Measurements from ENCODE around the gene COL23A1.

Gene COL23A1

DNA sequence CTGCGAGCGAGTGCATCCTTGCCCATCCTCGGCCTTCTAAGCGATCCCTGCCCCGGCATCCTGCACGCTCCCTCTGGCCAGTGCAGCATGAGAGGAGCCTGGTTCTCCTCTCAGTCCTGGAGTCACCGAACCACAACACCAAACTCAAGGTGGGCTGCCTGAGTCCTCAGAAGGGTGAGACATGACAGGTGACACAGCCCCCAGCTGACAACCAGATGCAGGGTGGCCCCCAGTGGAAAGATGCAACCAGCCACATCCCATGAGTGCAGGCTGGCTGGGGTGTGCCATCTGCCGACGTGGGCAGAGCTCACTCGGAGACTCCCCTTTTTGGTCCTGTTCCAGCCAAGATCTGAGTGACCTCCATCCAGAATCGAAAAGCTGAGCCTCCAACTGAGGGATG, 58.4 kb downstream of the COL23A1 start:
- no peak for DNase-seq (ENCODE audit: low read depth)

DNA sequence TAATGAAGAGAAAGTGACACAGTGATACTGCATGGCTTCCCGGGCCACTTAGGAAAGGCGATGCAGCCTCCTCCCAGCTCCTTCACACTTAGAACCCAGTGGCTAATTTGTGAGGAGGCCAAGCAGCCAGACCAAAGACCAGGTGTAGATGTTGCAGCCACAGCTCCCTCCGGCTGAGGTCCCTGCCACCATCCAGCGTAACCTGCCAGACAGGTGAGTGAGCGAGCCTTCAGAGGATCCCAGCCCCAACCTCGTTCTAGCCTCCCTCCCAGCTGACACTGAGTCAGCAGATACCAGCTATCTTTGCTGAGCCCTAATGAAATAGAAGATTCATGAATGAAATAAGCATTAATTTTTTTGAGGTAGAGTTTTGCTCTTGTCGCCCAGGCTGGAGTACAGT, 59.7 kb downstream of the COL23A1 start:
- DNase-seq (ENCODE audit: low read depth) = no peak

DNA sequence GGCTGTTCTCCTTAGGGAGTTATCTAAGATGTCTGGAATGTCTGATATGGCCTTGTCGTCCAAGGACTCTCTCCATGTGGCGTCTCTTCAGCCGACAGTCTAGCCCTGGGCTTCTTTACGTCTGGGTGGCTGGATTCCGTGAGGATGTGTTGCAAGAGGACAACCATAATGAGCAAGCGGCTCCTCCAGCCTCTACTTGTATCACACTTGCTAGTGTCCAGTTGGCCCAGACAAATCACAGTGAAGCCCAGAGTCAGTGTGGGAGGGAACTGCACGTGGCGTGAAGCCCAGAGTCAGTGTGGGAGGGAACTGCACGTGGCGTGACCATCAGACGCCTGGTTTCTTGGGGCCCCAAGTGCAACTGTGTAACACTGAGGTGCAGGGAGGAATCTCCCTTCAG, 61.1 kb downstream of the COL23A1 start:
- DNase-seq (ENCODE audit: low read depth) = no peak

DNA sequence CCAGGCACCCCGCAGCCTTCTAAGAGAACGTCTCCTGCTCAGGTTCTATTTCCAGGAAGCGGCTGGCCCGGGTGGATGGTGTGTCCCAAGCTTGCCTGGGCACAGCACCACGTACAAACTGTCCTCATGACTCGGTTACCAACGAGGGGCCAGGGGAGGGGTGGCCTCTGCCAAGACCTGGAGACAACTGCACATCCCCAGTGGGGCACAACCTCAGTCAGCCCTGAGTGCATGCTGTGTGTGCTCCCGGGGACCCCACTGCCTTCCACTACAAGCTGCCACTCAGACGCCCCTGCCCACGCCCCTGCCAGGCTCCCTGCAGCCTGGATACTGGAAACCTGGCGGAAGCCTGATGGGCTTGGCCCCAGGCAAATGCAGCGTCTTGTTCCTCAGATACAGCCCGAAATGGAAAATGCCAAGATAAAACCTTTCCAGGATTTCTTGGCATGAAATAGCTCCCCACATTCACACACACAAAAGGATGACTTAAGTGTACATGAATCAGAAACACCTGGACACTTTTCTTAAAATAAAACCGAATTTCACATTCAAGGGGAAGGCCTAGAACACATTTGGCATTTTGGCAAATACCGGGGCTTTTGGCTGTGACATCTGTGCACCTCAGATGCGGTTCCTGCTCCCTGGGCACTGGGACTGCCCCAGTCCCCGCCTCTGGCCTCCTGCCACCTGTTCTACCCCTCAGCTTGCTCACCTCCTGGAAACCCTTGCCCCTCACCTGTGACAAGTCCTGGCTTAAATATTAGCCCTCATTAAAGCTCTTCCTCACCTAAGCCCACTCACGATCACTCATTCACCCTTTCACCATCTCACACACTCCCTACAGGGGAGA, 62.5 kb downstream of the COL23A1 start:
- DNase-seq (ENCODE audit: low read depth) = no peak

DNA sequence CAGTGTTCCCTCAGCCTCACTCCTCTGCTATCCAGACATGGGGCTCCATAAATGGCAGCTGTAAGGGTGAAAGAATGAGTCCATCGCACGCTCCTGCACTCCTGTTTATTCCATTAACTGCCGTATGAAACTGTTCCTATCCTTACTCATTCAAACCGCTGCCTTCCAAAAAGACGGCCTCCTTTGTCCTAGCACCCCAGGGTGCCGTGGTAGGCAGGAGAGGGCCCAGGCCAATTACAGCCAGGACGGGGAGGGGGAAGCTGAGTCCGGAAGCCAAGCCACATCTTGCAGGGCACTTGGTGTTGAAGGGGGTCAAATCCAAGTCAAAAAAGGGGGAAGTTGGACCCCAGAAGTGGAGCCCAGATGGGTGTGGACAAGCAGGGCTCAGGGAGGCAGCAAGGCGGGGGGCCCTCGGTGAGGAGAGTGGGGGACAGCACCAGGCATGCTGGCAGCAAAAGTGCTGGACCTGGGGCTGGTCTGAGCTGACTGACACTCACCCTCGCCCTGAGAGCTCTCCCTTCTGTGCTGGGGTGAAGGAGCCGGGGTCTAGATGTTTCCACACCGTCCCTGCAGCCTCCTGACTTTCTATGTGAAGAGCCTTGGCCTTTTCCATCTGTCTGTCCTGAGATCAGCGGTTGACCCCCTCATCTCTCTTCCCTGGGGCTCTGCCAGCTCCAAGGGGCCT, 63.3 kb downstream of the COL23A1 start:
- DNase-seq (ENCODE audit: low read depth) = no peak

DNA sequence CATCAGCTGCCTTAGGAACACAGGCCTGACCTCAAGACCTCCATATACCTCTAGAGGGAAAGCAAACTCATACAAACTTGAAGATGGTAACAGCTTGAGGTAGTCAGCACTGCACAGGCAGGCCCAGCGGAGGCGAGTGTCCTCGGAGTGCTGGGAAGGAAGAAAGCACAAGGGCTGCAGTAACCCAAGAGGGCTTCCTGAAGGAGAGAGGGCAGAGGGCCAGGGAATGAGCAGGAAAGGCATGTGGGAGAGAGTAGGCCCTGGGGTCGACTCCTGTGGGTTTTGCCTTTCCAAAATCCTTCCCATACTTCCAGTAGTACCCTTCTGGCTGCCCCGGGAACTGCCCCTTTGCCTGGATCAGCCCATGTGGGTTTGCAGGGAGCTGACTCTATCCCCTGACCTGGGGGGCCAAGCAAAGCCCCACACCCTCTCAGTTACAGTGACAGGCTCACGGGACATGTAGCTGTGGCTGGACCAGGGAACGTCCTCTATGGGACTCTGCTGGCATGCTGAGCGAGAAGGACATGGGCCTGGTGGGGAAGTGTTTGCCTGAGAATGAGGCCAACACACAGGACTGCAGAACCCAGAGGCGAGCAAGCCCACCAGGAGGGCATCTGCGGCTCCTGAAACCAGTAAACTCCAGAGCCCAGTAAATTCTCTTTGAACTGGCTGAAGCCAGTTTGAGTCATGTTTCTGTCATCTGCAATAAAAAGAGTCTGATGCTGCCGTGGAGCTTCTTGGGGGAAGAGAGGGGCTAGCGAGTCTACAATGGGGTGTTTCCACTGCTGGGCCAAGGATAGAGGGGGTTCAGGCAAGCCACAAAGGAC, 64.1 kb downstream of the COL23A1 start:
- DNase-seq (ENCODE audit: low read depth) = peak; percentile 24

DNA sequence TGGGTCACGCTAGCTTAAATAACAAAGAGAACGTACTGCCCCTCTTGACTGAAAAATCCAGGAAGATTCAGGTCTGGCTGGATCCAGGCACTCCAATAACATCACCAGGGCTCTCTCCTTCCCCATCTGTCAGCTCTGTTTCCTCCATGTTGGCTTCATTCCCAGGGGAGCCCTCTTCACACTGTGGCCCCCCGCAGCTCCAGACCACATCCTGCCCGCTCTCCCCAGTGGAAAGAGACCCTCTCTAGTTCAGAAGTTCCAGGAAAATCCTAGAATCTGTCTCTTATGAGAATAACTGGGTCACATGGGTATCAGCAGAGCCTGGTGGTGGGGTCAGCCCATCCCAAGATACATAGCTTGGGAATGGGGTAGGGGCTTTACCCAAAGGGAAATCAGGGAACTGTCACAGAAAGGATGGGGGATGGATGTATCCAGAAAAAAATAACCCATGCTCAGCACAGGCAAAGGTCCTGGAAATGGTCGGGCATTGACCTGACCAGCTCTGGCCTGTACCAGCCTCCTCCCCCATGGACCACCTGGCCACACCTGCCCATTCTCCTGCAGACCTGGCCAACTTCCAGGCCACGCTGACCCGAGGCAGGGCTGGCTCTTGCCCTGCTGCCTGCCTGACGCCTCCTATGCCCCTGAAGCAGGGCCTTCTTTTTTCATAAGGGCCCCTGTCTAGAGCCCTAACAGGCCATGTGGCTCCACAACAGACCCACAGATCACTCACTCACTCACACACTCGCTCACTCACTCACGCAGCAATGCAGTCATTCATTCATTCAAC, 65.9 kb downstream of the COL23A1 start:
- DNase-seq (ENCODE audit: low read depth) = no peak

DNA sequence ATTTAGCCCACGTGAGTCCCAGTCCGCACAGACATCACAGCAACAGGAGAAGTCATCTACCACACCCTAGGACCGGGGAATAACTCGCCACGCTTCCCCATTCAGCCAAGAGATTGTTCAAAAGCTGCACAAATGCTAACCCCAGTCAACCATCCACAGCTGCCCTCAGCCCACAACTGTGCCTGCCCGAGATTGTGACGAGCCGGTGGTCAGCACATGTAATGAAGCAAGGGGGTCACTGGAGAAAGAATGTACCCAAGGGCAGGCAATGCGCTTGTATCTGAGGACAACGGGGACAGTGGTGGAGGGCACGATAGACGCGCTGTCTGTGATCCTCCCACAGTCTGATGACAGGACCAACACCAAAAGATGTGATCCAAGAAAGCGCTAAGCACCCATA, 67.8 kb downstream of the COL23A1 start:
- DNase-seq (ENCODE audit: low read depth) = no peak

DNA sequence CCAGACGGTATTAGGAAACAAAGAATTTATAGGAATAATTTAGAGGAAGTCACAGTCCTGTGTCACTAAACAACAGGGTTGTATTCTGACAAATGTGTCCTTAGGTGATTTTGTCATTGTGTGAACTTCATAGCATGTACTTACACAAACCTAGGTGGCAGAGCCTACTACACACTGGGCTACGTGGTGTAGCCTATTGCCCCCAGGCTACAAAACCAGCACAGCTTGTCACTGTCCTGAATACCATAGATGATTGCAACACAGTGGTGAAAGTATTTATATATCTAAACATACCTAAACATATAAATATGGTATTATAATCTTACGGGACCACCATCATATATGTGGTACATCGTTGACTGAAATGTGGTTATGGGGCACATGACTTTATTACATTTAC, 69.3 kb downstream of the COL23A1 start:
- DNase-seq (ENCODE audit: low read depth) = no peak

DNA sequence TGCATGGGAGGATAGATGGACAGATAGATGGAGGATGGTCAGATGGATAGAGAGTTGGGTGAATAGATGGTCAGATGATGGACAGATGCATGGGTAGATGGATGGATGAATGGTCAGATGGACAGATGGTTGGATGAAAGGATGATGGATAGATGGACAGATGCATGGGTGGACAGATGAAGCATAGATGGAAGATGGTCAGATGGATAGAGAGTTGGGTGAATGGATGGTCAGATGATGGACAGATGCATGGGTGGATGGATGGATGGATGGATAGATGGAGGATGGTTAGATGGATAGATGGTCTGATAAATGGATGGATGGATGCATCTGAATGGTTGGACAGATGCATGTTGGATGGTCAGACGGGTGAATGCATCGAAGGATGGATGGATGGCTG, 70.4 kb downstream of the COL23A1 start:
- no peak for DNase-seq (ENCODE audit: low read depth)

DNA sequence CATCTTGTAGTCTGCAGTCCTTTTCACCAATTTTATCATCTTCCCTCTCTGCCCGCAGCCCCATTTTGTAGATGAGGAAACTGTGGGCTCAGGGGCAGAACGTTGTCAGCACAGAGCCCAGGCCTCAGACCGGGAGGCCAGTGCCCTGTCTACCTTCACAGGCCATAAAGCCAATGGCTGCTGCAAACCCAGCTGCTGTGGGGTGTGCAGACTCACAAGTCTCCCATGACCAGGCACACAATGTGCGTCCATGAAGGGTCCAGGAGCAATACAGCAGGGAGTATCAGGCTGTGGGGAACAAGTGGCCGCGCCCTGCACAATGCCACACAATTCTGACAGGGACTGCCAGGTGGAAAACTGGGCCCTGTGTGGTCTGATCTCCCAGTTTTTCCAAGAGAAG, 71.0 kb downstream of the COL23A1 start:
- no peak for DNase-seq (ENCODE audit: low read depth)

DNA sequence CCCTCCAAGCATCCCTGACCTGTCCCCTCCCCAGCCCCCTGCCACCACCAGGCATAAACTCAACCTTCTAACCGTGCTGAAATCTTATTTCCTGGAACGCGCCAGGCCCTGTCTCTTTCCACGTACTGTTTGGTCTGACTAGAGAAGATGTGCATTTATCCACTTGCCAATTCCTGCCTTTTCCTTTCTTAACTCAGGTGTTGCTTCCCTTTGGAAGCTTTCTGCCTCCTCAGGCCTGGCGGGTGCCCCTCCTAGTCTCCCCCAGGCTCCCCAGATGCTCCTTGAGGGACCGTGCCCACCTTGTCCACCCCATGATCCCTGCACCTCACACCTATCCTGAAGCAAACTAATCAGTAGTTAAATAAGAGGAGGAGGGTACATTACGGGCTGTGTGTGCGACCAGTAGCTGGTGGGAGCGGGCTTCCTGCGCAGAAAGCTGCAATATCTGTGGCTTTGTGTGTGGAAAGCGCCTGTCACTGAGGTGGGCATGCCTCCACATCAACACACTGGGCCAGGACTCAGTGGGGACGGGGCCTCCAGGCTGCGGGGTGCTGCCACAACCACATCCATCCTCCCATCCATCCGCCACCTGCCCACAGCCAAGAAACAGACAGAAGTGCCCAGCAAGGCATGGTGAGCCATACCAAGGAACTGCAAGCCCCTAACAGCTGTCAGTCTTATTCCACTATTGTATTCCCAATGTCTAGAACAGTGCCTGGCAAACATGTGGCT, 73.5 kb downstream of the COL23A1 start:
- no peak for DNase-seq (ENCODE audit: low read depth)

DNA sequence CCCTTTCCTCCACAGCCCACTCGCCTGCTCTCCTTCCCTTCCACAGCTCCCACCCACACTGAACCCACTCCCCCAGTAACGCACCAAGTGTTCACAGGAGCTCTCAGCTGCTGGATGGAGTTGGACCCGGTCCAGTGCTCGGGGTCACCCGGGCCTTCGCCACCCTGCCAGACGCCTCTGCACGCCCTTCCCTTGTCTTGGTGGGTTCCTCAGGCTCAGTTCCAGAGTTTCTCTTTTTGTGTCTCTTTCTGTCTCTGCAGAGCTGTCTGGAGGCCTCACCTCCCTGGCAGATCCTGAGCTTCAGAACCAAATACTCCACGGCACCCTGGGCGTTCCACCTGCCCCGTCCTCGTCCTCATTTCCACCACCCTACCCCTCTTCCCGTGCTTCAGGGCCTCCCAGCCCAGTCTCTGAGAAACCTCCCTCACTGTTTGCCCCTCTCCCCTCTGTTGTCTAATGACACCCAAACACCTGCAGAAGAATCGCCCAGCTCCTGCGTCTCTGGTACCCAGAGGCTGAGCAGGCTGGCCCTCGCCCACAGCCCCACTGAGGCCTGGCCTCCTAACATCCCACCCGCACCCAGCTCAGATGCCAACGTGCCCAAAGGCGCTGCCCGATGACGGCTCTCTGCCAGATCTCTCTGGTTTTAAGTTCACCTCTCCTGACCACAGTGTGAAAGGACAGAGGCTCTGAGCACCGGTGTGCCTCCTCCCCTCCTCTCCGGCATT, 74.3 kb downstream of the COL23A1 start:
- DNase-seq (ENCODE audit: low read depth) = no peak

DNA sequence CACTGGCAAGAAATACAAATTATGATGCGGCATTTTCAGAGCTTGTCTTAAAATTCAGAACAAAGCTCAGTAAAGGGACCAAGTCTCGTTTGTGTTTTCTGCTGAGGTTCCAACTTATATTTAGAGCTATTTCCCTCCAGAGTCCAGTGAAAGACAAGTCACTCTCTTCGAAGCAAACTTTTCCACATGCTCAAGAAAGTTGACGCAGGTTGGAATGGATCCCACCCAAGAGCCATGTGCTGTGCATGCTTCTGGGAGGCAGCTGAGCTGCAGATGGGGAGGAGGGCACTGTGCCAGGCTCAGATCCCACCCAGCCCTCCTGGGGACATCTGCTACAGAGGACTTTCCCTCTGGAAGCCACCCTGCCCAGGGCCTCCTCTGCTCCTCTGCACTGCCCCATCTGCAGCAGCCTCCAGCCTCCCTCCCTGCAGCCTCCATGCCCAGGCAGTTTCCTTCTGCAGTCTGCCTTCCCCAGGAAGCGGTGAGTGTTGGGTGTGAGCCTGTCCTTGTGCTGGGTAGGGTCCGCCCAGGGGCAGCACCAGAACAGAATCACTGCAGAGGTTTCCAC, 75.3 kb downstream of the COL23A1 start:
- no peak for DNase-seq (ENCODE audit: low read depth)

DNA sequence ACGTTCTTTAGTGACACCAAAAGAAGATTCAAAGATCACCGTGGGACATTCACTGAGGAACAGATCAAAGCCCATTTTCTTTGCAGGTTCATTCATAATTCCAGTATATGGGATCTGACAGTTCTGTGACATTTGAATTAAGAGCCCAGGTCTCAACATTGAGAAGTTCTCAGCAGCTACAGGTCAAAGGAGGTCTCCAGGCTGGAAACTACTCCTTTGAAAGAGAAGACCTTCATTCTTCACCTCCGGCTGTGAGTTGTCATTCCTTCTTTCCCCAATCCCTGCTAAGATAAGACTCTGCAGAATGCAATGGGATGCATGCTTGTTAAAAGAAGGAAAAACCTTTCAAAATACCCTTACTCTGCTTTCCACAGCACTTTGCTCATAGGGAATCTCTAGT, 79.0 kb downstream of the COL23A1 start:
- no peak for DNase-seq (ENCODE audit: low read depth)

DNA sequence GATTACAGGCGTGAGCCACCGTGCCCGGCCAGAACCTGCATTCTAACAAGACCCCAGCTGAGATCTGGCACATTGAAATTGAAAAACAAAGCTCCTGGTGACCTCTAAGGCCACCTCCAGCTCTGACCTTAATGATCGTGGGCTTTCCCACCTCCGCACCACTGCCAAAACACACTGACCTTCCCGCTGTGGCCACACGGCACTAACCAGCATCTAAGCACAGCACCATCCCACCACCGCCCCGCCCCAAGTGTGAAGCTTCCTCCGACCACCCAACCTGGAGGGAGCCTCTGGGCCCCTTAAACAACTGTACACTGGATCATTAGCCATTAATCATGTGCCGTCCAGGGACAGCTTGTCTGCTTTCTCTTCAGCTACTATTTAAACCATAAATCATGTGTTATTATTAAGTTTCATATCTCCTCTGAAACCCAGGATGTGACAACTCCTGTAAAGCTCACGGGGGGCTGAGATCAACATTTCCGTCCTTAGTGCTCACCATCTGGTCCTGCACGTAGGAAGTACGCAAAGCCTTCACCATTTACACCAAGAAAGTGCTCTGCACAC, 80.6 kb downstream of the COL23A1 start:
- DNase-seq (ENCODE audit: low read depth) = no peak

DNA sequence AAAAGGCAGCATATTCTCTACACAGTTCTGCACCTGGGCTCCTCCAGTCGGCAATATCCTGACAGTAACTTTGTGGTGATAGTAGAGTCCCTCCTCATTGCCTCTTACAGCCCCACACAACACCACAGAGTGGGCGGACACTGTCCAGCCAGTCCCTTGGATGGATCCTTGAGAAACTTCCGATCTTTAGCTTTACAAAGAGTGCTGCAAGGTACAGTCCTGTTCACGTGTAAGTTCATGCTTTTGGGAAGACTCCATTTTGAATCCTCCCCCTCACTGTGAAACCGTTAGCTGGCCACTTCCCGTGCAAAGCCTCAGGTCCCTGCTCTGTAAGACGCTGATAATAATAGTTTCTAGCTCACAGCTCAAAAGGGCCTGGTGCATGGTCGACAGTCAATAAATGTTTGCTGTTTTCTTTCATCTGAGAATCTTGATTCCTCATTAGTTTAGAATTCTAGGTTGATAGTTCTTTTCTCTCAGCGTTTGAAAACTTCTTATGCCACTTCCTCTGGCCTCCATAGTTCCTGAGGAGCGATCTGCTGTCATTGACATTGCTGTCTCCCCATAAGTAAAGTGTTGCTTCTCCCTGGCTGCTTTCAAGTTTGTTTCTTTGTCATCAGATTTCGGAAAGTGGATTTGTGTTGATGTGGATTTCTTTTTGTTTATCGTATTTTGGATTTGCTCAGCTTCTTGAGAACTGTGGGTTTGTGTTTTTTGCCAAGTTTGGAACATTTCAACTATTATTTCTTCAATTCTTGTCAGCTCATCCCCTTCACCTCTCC, 82.9 kb downstream of the COL23A1 start:
- no peak for DNase-seq (ENCODE audit: low read depth)

DNA sequence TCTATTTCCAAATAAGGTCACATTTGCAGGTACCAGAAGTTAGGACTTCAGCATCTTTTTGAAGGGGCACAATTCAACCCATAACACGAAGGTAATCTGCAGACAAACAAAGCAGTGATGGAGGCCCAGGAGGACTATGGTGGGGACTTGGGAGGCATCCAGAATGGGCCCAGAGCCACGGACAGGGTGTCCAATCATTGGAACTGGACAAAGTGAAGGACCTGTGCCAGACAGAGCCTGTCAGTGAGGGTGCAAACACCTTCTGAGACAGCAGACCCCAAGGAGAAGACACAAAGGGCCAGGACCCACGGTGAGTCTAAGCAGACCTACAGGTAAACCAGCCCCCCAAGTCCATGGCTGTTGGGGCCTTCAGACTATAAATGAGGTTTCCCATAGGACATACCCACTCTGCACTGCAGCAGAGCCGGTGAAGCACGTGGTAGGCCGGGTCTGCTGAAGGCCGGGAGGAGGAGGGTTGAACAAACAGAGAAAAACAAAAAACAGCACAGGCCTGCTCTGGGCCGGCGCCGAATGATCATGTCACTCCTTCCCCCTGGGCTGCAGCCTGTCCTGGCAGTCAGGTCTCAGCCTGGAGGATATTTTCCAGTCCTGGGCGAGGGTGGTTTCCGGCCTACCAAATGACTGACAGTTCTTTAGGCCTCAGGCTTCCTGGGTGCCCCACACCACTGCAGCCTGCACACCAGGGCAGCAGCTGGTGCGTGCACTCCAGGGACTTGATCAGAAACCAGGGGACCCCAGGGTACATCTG, 84.4 kb downstream of the COL23A1 start:
- no peak for DNase-seq (ENCODE audit: low read depth)

All from GM04503 (cell line).